Smooth muscle cell (in vitro differentiated cells): ENCODE data around the gene HMGCLL1. TPM values are rescaled to one million over a fixed set of nuclear protein-coding genes. Genes with fewer than 3 reads are reported as not detected.

Experiments
- DNase-seq: peaks from one replicate; lab custom pipeline; 2025; ENCODE audit not compliant: unreplicated experiment; lab: John Stamatoyannopoulos, UW
- H2AFZ ChIP-seq: fragments of 200-600 bp; sonication (generic); 2 replicates; pipeline ENCODE4 v1.6.0; 2016; ENCODE audit warnings: antibody characterized with exemption, low read depth, mild to moderate bottlenecking
- H3F3A ChIP-seq: fragments of 200-600 bp; sonication (generic); 2 replicates; pipeline ENCODE4 v1.6.0; 2017; ENCODE audit warnings: antibody characterized with exemption, low read depth
- H3K27ac ChIP-seq: fragments of 200-600 bp; sonication (generic); 2 replicates; pipeline ENCODE4 v1.5.1; 2016; ENCODE audit warnings: low read depth, mild to moderate bottlenecking
- H3K27me3 ChIP-seq: fragments of 200-600 bp; sonication (generic); 2 replicates; pipeline ENCODE4 v1.6.1; 2016; ENCODE audit warnings: low read depth, mild to moderate bottlenecking
- H3K36me3 ChIP-seq: fragments of 200-600 bp; sonication (generic); 2 replicates; pipeline ENCODE4 v1.5.1; 2016; ENCODE audit warnings: low read depth
- H3K4me1 ChIP-seq: fragments of 200-600 bp; sonication (generic); 2 replicates; pipeline ENCODE4 v1.5.1; 2016; ENCODE audit warnings: low read depth
- H3K4me2 ChIP-seq: fragments of 200-600 bp; sonication (generic); 2 replicates; pipeline ENCODE4 v1.6.0; 2016; ENCODE audit warnings: mild to moderate bottlenecking
- H3K4me3 ChIP-seq: fragments of 200-600 bp; sonication (generic); 2 replicates; pipeline ENCODE4 v1.5.1; 2016; ENCODE audit warnings: mild to moderate bottlenecking
- H3K79me2 ChIP-seq: fragments of 200-600 bp; sonication (generic); 2 replicates; pipeline ENCODE4 v1.6.0; 2016; ENCODE audit warnings: low read depth, mild to moderate bottlenecking
- H3K9ac ChIP-seq: fragments of 200-600 bp; sonication (generic); 2 replicates; pipeline ENCODE4 v1.6.0; 2016; ENCODE audit warnings: low read depth
- H3K9me3 ChIP-seq: fragments of 200-600 bp; sonication (generic); replicated peaks from 2 replicates; pipeline ENCODE4 v1.5.1; 2016; ENCODE audit warnings: low read depth
- H4K20me1 ChIP-seq: fragments of 200-600 bp; sonication (generic); 2 replicates; pipeline ENCODE4 v1.6.0; 2016; ENCODE audit warnings: low read depth
- WGBS: methylation state at CpG from one replicate; pipeline ENCODE4 v1.1.7; 2016; ENCODE audit warnings: low lambda C conversion rate; 5-methylcytosine and 5-hydroxymethylcytosine counted together
- polyA plus RNA-seq: library from polyadenylated mRNA; unstranded; fragments of >200 nt; fragmentation: Nextera tagmentation; extraction: Ambion mirVana; gene quantifications from 2 replicates; pipeline ENCODE4 v1.2.1, GENCODE V29; 2016
- total RNA-seq: library from RNA; depleted of rRNA; stranded (reverse); fragments of >200 nt; gene quantifications from 2 replicates; pipeline ENCODE4 v1.2.3, GENCODE V29; 2014
- TF ChIP-seq, protein P1 (sequence below): fragments of 200-600 bp; sonication (generic); IDR thresholded peaks from 2 replicates; pipeline ENCODE4 v1.5.1; 2017; ENCODE audit warnings: borderline replicate concordance, mild to moderate bottlenecking, antibody characterized with exemption; ENCODE audit not compliant: insufficient read depth, poor library complexity, severe bottlenecking

Gene HMGCLL1
- total and polyA plus RNA-seq, 2 experiments from 2014 or later: not detected

- no peaks in the 10 kb centered on the region for H3F3A ChIP-seq
- H3K9ac ChIP-seq: no peak overlapping the region
- no peak overlapping the region for H3K4me3 ChIP-seq
- H3K9me3 ChIP-seq: no peaks in the 10 kb centered on the region
- TF ChIP-seq, protein P1, sequence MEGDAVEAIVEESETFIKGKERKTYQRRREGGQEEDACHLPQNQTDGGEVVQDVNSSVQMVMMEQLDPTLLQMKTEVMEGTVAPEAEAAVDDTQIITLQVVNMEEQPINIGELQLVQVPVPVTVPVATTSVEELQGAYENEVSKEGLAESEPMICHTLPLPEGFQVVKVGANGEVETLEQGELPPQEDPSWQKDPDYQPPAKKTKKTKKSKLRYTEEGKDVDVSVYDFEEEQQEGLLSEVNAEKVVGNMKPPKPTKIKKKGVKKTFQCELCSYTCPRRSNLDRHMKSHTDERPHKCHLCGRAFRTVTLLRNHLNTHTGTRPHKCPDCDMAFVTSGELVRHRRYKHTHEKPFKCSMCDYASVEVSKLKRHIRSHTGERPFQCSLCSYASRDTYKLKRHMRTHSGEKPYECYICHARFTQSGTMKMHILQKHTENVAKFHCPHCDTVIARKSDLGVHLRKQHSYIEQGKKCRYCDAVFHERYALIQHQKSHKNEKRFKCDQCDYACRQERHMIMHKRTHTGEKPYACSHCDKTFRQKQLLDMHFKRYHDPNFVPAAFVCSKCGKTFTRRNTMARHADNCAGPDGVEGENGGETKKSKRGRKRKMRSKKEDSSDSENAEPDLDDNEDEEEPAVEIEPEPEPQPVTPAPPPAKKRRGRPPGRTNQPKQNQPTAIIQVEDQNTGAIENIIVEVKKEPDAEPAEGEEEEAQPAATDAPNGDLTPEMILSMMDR: no peak
- H3K27me3 ChIP-seq: no peaks in the 10 kb centered on the region
- no peaks in the 10 kb centered on the region for H4K20me1 ChIP-seq
- no peak overlapping the region for H3K27ac ChIP-seq
- no peak overlapping the region for H2AFZ ChIP-seq
- H3K4me2 ChIP-seq: no peak overlapping the region
- H3K4me1 ChIP-seq: no peaks in the 10 kb centered on the region
- H3K79me2 ChIP-seq: no peaks in the 10 kb centered on the region
- no peak for DNase-seq
- H3K36me3 ChIP-seq: no peaks in the 10 kb centered on the region
- WGBS: 79% methylated on average over 4 of the region's 4 CpGs
Observed at GRCh38 chr6:55437141-55437540, 141.9 kb downstream of the HMGCLL1 start.

GRCh38 chr6:55433446-55434130 is 145.4 kb downstream of the HMGCLL1 start:
- Histone ChIP-seq H2AFZ (no peak overlapping the region), H3K9ac (no peak overlapping the region), H3K27me3 (no peaks in the 10 kb centered on the region), H3K27ac (no peak overlapping the region), H3K79me2 (no peaks in the 10 kb centered on the region), H3K36me3 (no peaks in the 10 kb centered on the region), H3K4me1 (no peaks in the 10 kb centered on the region), H3F3A (no peaks in the 10 kb centered on the region), H3K9me3 (no peaks in the 10 kb centered on the region), H4K20me1 (no peaks in the 10 kb centered on the region), H3K4me3 (no peak overlapping the region), H3K4me2 (no peak overlapping the region)
- DNase-seq: no peak
- TF ChIP-seq, protein P1: no peak
- 49% methylated on average over 2 of the region's 2 CpGs for WGBS

DNA sequence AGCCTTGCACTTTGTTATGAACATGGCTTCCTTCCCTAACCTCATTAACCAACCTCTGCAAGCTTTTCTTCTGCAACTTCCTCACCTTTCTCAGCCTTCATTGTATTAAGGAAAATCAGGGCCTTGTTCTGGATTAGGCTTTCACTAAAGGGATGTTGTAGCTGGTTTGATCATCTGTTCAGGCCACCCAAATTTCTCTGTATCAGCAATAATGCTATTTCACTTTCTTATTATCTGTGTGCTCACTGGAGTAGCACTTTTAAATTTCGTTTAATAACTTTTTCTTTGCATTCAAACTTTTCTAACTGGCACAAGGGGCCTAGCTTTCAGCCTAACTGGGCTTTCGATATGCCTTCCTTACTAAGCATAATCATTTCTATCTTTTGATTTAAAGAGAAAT is 155.1 kb downstream of the HMGCLL1 start:
- WGBS: 60% methylated on average over 2 of the region's 2 CpGs
- no peaks in the 10 kb centered on the region for H4K20me1 ChIP-seq
- H3F3A ChIP-seq: no peaks in the 10 kb centered on the region
- TF ChIP-seq, protein P1: no peak
- no peak for DNase-seq
- no peaks in the 10 kb centered on the region for H3K36me3 ChIP-seq
- H3K4me3 ChIP-seq: no peak overlapping the region
- no peaks in the 10 kb centered on the region for H3K9me3 ChIP-seq
- H2AFZ ChIP-seq: no peak overlapping the region
- no peak overlapping the region for H3K9ac ChIP-seq
- H3K27ac ChIP-seq: no peak overlapping the region
- no peaks in the 10 kb centered on the region for H3K79me2 ChIP-seq
- no peak overlapping the region for H3K4me2 ChIP-seq
- H3K27me3 ChIP-seq: no peaks in the 10 kb centered on the region
- H3K4me1 ChIP-seq: no peaks in the 10 kb centered on the region

DNA sequence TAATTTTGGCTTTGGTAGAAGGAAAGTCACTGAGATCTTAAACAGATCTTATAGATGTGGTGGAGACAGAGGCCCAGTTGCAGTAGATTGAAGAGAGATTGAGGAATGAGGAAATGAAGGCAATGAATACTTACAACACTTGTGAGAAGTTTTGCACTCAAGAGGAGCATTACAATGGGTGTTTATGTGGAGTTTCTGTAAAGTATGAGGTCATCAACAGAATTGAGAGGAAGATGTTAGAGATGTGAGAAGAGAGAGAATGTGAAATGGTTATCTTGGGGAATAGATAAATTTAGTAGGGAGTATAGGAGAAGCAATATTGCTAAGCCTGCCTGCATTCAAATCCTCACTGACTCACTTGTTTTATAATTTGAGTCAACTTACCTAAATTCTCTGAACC is 168.3 kb downstream of the HMGCLL1 start:
- H3K4me2 ChIP-seq: no peak overlapping the region

More for the DNA sequence above, 168.3 kb downstream of the HMGCLL1 start:
- H3K36me3 ChIP-seq: no peaks in the 10 kb centered on the region
- no peak overlapping the region for H3K27ac ChIP-seq
- H3K9me3 ChIP-seq: no peaks in the 10 kb centered on the region
- no peak overlapping the region for H3K9ac ChIP-seq
- no peaks in the 10 kb centered on the region for H3K27me3 ChIP-seq
- no peak overlapping the region for H3K4me3 ChIP-seq
- H4K20me1 ChIP-seq: no peaks in the 10 kb centered on the region
- TF ChIP-seq, protein P1: no peak
- no peaks in the 10 kb centered on the region for H3K4me1 ChIP-seq
- no peaks in the 10 kb centered on the region for H3F3A ChIP-seq
- no peaks in the 10 kb centered on the region for H3K79me2 ChIP-seq
- no peak for DNase-seq
- no peak overlapping the region for H2AFZ ChIP-seq
